K562 (cell line): ENCODE data around the gene DEGS1. TPM values are rescaled to one million over a fixed set of nuclear protein-coding genes. Genes with fewer than 3 reads are reported as not detected.

Source experiments
- ATAC-seq: fragments of 200-7000 bp; cut with Tn5 transposase; 3 replicates; pipeline ENCODE4 v1.9.1; 2020; ENCODE audit warnings: moderate library complexity
- BruUV-seq: library from RNA; stranded (reverse); fragments of 400-500 nt; replicated peaks from 2 replicates; lab custom pipeline; 2021; lab: Mats Ljungman, UMichigan
- CTCF ChIA-PET: fragments of 300-600 bp; formaldehyde crosslinking; extraction: SDS; loops from one replicate; lab custom pipeline; 2021; ENCODE audit warnings: low intra/inter-chr PET ratio; lab: Yijun Ruan, JAX
- POLR2A ChIA-PET: fragments of 300-600, 350-650 bp; sonication (Branson Sonifier 250); formaldehyde crosslinking; extraction: SDS; loops from one replicate; lab custom pipeline; 2021; ENCODE audit warnings: antibody characterized with exemption, inconsistent platforms; lab: Yijun Ruan, JAX
- DNase-seq, 4 experiments: peaks; one replicate each; pipeline versions ENCODE4 v3.0.0 to v3.0.0-alpha.2; 2011 to 2018; ENCODE audit warnings: low spot score in 3 of 4, mixed read lengths in 3 of 4; ENCODE audit errors: extremely low read depth in 1 of 4
- FAIRE-seq: peaks from 2 replicates; lab custom pipeline; 2011; peaks lifted over from hg19 to GRCh38; lab: Jason Lieb, UNC
- H2AFZ ChIP-seq: 2 replicates; pipeline ENCODE4 v1.6.0; 2011; ENCODE audit warnings: low read depth, low read length, control low read depth, inconsistent platforms
- H3K27ac ChIP-seq: fragments of 200-600 bp; 3 replicates; pipeline ENCODE4 v1.8.0; 2011; ENCODE audit warnings: low read depth, mild to moderate bottlenecking, control low read depth, inconsistent platforms, low read length, moderate library complexity, mixed read lengths; ENCODE audit errors: extremely low read depth
- H3K27me3 ChIP-seq, 2 experiments: fragments of 300-600 bp in 1 of 2; 2 replicates in 1 of 2; 3 replicates in 1 of 2; pipeline versions ENCODE4 v1.6.0 to v1.8.0; 2011; ENCODE audit warnings: inconsistent platforms in 2 of 2, low read length in 2 of 2, mild to moderate bottlenecking in 1 of 2, mixed read lengths in 1 of 2, moderate library complexity in 1 of 2; ENCODE audit not compliant: control insufficient read depth in 2 of 2, insufficient read depth in 2 of 2
- H3K36me3 ChIP-seq: fragments of 300-600 bp; 3 replicates; pipeline ENCODE4 v1.8.0; 2011; ENCODE audit warnings: mild to moderate bottlenecking, low read length, inconsistent platforms; ENCODE audit not compliant: control insufficient read depth, insufficient read depth
- H3K4me1 ChIP-seq, 2 experiments: fragments of 200-600 bp in 1 of 2; replicated peaks in 1 of 2; 2 replicates in 1 of 2; 3 replicates in 1 of 2; pipeline versions ENCODE4 v1.5.1 to v1.8.0; 2011; ENCODE audit warnings: inconsistent platforms in 2 of 2, low read length in 2 of 2, mild to moderate bottlenecking in 1 of 2, mixed read lengths in 1 of 2, moderate library complexity in 1 of 2; ENCODE audit not compliant: control insufficient read depth in 2 of 2, insufficient read depth in 2 of 2
- H3K4me2 ChIP-seq: 2 replicates; pipeline ENCODE4 v1.6.1; 2011; ENCODE audit warnings: low read length, control low read depth, inconsistent platforms, mixed read lengths; ENCODE audit not compliant: insufficient read depth
- H3K4me3 ChIP-seq: fragments of 200-600 bp; sonication (generic), shearing (Covaris generic); 2 replicates; pipeline ENCODE4 v1.5.1; 2016; ENCODE audit warnings: control low read depth, inconsistent platforms
- H3K79me2 ChIP-seq: fragments of 200-600 bp; 3 replicates; pipeline ENCODE4 v1.8.0; 2011; ENCODE audit warnings: low read length, inconsistent platforms; ENCODE audit not compliant: control insufficient read depth, insufficient read depth
- H3K9ac ChIP-seq, 2 experiments: 2 replicates each; pipeline versions ENCODE4 v1.6.0 to v1.6.1; 2011; ENCODE audit warnings: low read depth in 2 of 2, low read length in 2 of 2, control low read depth in 1 of 2, inconsistent platforms in 1 of 2, mild to moderate bottlenecking in 1 of 2, mixed read lengths in 1 of 2; ENCODE audit not compliant: insufficient read depth in 1 of 2
- H3K9me1 ChIP-seq: one replicate; pipeline ENCODE4 v1.6.0; 2011; ENCODE audit warnings: inconsistent platforms, mild to moderate bottlenecking, low read length, moderate library complexity; ENCODE audit not compliant: control insufficient read depth, insufficient read depth
- H3K9me3 ChIP-seq: replicated peaks from 2 replicates; pipeline ENCODE4 v1.5.1; 2011; ENCODE audit warnings: low read depth, low read length, inconsistent platforms; ENCODE audit not compliant: control insufficient read depth, insufficient read depth
- H4K20me1 ChIP-seq: replicated peaks from 2 replicates; pipeline ENCODE4 v1.6.1; 2011; ENCODE audit warnings: low read length, inconsistent platforms, mixed read lengths; ENCODE audit not compliant: control insufficient read depth, insufficient read depth
- BACH1 ChIP-seq: fragments of 200-800 bp; sonication (Bioruptor generic); IDR thresholded peaks from 2 replicates; pipeline ENCODE4 v1.6.1; 2016; ENCODE audit warnings: missing genetic modification characterization, missing compliant biosample characterization
- CBX3 ChIP-seq, 2 experiments: IDR thresholded peaks; 1 replicate in 1 of 2; 2 replicates in 1 of 2; pipeline ENCODE4 v1.6.1; 2012; ENCODE audit warnings: inconsistent platforms in 2 of 2, low read length in 2 of 2, borderline replicate concordance in 1 of 2, control low read depth in 1 of 2
- CTBP1 ChIP-seq: fragments of 450-650 bp; IDR thresholded peaks from 2 replicates; pipeline ENCODE4 v1.6.1; 2016; ENCODE audit warnings: borderline replicate concordance
- DPF2 ChIP-seq: fragments of 450-650 bp; IDR thresholded peaks from 2 replicates; pipeline ENCODE4 v1.6.1; 2016
- MEF2A ChIP-seq: IDR thresholded peaks from 2 replicates; pipeline ENCODE4 v1.6.1; 2011; ENCODE audit warnings: low read depth, mild to moderate bottlenecking, low read length, moderate library complexity; ENCODE audit not compliant: control insufficient read depth
- NBN ChIP-seq: fragments of 450-650 bp; IDR thresholded peaks from 2 replicates; pipeline ENCODE4 v1.6.1; 2016; ENCODE audit warnings: low read depth, mild to moderate bottlenecking
- NCOA1 ChIP-seq: fragments of 450-650 bp; IDR thresholded peaks from 2 replicates; pipeline ENCODE4 v1.6.1; 2016; ENCODE audit warnings: low read depth
- NFIX ChIP-seq: fragments of 250-450 bp; sonication (Bioruptor Pico); IDR thresholded peaks from 2 replicates; pipeline ENCODE4 v1.4.0; 2020; ENCODE audit warnings: low read depth, mild to moderate bottlenecking, moderate library complexity
- NKRF ChIP-seq: fragments of 450-650 bp; IDR thresholded peaks from 2 replicates; pipeline ENCODE4 v1.6.1; 2016; ENCODE audit warnings: borderline replicate concordance
- SIRT6 ChIP-seq: IDR thresholded peaks from one replicate; pipeline ENCODE4 v1.6.1; 2012; ENCODE audit warnings: low read depth, mild to moderate bottlenecking, control low read depth, inconsistent platforms, low read length, moderate library complexity
- SNIP1 ChIP-seq: fragments of 450-650 bp; IDR thresholded peaks from 2 replicates; pipeline ENCODE4 v1.7.1; 2017; ENCODE audit warnings: low read depth, mild to moderate bottlenecking
- TAF9B ChIP-seq: fragments of 450-650 bp; IDR thresholded peaks from 2 replicates; pipeline ENCODE4 v1.6.1; 2018; ENCODE audit warnings: mild to moderate bottlenecking; ENCODE audit not compliant: partially characterized antibody
- XRCC3 ChIP-seq: fragments of 450-650 bp; IDR thresholded peaks from 2 replicates; pipeline ENCODE4 v1.6.1; 2017; ENCODE audit warnings: mild to moderate bottlenecking, moderate library complexity
- XRCC4 ChIP-seq: IDR thresholded peaks from one replicate; pipeline ENCODE4 v1.6.1; 2011; ENCODE audit not compliant: insufficient read depth, insufficient read length; ENCODE audit errors: extremely low read depth
- ZNF133 ChIP-seq: fragments of 250-450 bp; sonication (Bioruptor Pico); IDR thresholded peaks from 2 replicates; pipeline ENCODE4 v1.4.0; 2020; ENCODE audit warnings: mild to moderate bottlenecking
- ZNF277 ChIP-seq: fragments of 250-450 bp; sonication (Bioruptor Pico); IDR thresholded peaks from 2 replicates; pipeline ENCODE4 v1.8.0; 2022; ENCODE audit warnings: inconsistent platforms, mild to moderate bottlenecking, moderate library complexity, borderline replicate concordance
- ZNF280B ChIP-seq: fragments of 250-450 bp; sonication (Bioruptor Pico); IDR thresholded peaks from 2 replicates; pipeline ENCODE4 v1.5.1; 2021; ENCODE audit warnings: mild to moderate bottlenecking
- ZNF79 ChIP-seq: fragments of 250-450 bp; sonication (Bioruptor Pico); IDR thresholded peaks from 2 replicates; pipeline ENCODE4 v1.4.0; 2020; ENCODE audit warnings: low read depth, mild to moderate bottlenecking, moderate library complexity
- WGBS: fragments of 100-300 bp; shearing (Covaris generic); methylation state at CpG from one replicate; pipeline ENCODE4 v1.1.6; 2016; ENCODE audit warnings: low coverage, mixed read lengths; ENCODE audit not compliant: insufficient coverage; ENCODE audit errors: missing lambda C conversion rate; 5-methylcytosine and 5-hydroxymethylcytosine counted together
- in situ Hi-C: fragments of 300-500 bp; cut with MboI; formaldehyde crosslinking; loops from 4 replicates; pipeline ENCODE4 v1.15.0; 2018; ENCODE audit warnings: inconsistent platforms, mixed read lengths
- intact Hi-C: fragments of 100-400 bp; cut with micrococcal nuclease; formaldehyde crosslinking; loops from 2 replicates; pipeline ENCODE4 v1.14.2; 2022
- polyA plus RNA-seq, 8 experiments: library from polyadenylated mRNA; depleted of rRNA in 4 of 8; stranded (reverse) in 5 of 8; unstranded in 3 of 8; fragments of >200 nt; fragmentation: Nextera tagmentation in 2 of 8; fragmentation: Illumina TruSeq in 1 of 8; extraction: Ambion mirVana in 2 of 8; extraction: Trizol in 1 of 8; gene quantifications; 2 replicates each; pipeline versions ENCODE4 v1.2.1 to v1.2.3, GENCODE V29; 2011 to 2014; ENCODE audit warnings: inconsistent platforms in 1 of 8, missing spikeins in 1 of 8
- total RNA-seq, 7 experiments: library from RNA; depleted of rRNA in 6 of 7; stranded (reverse); fragments of >200 nt in 6 of 7; fragmentation: Illumina TruSeq in 2 of 7; extraction: Trizol in 2 of 7; gene quantifications; 2 replicates each; pipeline versions ENCODE4 v1.2.1 to v1.2.3, GENCODE V29; 2011 to 2021; ENCODE audit warnings: low replicate concordance in 1 of 7

DEGS1 gene
- total and polyA plus RNA-seq, 9 of the 15 experiments (the other 6 are each of a cell fraction or from before 2014, with no cell fraction given): 12.3 to 95.0 (median 38.8) TPM

- DNase-seq: peak in 1 of 4 experiments; percentile 74
- TF ChIP-seq MEF2A (no peak), BACH1 (tag) (no peak), NCOA1 (no peak), ZNF133 (CRISPR knock-in tag) (no peak), XRCC4 (no peak), CBX3 (IDR thresholded peaks at IDR 0.05; ENCODE audit: borderline replicate concordance in 1 of 2, low read length in 2 of 2) (no peak), ZNF277 (CRISPR knock-in tag) (no peak), SNIP1 (no peak), ZNF280B (CRISPR knock-in tag) (no peak), DPF2 (peak; percentile 31; the same call in 1 of the 2 replicates), ZNF79 (no peak), TAF9B (no peak), SIRT6 (no peak), NKRF (no peak), NFIX (CRISPR knock-in tag) (peak; percentile 91), CTBP1 (no peak), NBN (no peak), XRCC3 (no peak)
These were observed 28.3 kb downstream of the DEGS1 start for GRCh38 chr1:224211206-224211962.

More at GRCh38 chr1:224211206-224211962, 28.3 kb downstream of the DEGS1 start:
- H3K9me1 ChIP-seq: no peaks in the 10 kb centered on the region
- BruUV-seq: no TSS peak
- no peaks in the 10 kb centered on the region for H3K36me3 ChIP-seq
- ATAC-seq (no peak), FAIRE-seq (peak; percentile 86)
- no peaks in the 10 kb centered on the region; the same call in 1 of the 2 replicates for H4K20me1 ChIP-seq
- in situ Hi-C loops (no loop called here), intact Hi-C loops (loop anchor here (5.0 kb wide), 1 partner anchor 121 kb away; the partner anchor contains the start of gene NVL)
- H3K9me3 ChIP-seq: no peaks in the 10 kb centered on the region
- H3K4me1 ChIP-seq: peaks cover 15 to 19% of the 10 kb centered on the region in 2 experiments; a peak in 4 of 5 replicates
- ChIA-PET POLR2A (no interaction called here), CTCF (no interaction called here)
- no peak overlapping the region for H3K4me3 ChIP-seq
- H3K4me2 ChIP-seq: no peak overlapping the region
- 52% methylated on average over 4 of the region's 4 CpGs for WGBS
- no peak overlapping the region for H3K9ac ChIP-seq
- H3K79me2 ChIP-seq: no peaks in the 10 kb centered on the region
- H3K27ac ChIP-seq: no peak overlapping the region
- H2AFZ ChIP-seq: no peak overlapping the region
- no peaks in the 10 kb centered on the region for H3K27me3 ChIP-seq
